Activated naive CD4-positive, alpha-beta T cell treated with anti-CD3 and anti-CD28 coated beads, Interleukin-2, amount 50 U/mL, for 24 hours (primary cell): ENCODE measurements around the gene RNF208.

Experiments
- H3K27ac Mint-ChIP-seq: one replicate; pipeline ENCODE4 v1.8.0; 2021; ENCODE audit warnings: mild to moderate bottlenecking, mixed read lengths
- H3K27me3 Mint-ChIP-seq: one replicate; pipeline ENCODE4 v1.8.0; 2021; ENCODE audit warnings: mixed read lengths
- H3K36me3 Mint-ChIP-seq: one replicate; pipeline ENCODE4 v1.8.0; 2021; ENCODE audit warnings: mixed read lengths
- H3K4me1 Mint-ChIP-seq: one replicate; pipeline ENCODE4 v1.8.0; 2021; ENCODE audit warnings: mixed read lengths
- H3K4me3 Mint-ChIP-seq: one replicate; pipeline ENCODE4 v1.8.0; 2021; ENCODE audit warnings: mild to moderate bottlenecking, mixed read lengths
- H3K9me3 Mint-ChIP-seq: one replicate; pipeline ENCODE4 v1.8.0; 2021; ENCODE audit warnings: mixed read lengths

RNF208 gene

DNA sequence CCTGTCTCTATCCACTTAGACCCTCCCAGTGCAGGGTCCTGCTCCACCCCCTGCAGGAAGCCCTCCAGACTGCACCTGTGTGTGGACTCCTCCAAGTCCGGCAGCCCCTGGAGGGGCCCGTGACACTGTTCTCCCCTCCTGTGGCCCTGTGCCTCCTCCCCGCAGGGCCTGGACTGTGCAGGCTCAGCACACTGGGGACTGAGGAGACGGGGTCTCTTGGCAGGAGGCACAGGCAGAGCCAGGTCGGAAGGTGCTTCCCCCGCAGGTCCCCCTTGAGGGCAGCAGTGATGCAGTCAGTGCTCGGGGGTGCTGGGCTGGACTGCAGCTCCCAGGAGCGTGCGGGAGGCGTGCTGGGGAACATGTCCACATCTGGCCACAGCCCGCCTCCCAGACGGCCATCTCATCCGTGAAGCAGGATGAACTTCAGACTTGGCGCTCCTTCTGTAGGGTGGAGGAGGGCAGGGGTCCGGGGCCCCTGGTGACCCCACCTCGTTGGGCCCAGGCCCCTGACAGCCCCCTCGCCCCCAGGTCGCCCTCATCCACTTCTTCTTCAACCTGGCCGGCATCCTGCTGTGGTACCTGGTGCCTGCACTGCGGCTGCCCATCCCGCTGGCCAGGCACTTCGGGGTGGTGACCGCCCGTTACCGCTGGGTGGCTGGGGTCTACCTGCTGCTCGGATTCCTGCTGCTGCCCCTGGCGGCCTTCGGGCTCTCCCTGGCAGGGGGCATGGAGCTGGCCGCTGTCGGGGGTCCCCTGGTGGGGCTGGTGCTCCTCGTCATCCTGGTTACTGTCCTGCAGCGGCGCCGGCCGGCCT lies 13.6 kb upstream of the RNF208 start:
- Mint-ChIP-seq H3K27me3 (no peaks in the 10 kb centered on the region), H3K9me3 (no peaks in the 10 kb centered on the region), H3K4me3 (no peak overlapping the region), H3K27ac (no peak overlapping the region), H3K36me3 (no peaks in the 10 kb centered on the region), H3K4me1 (peaks cover 9% of the 10 kb centered on the region)

GRCh38 chr9:137234758-137235423 lies 12.9 kb upstream of the RNF208 start:
- Mint-ChIP-seq H3K36me3 (no peaks in the 10 kb centered on the region), H3K27me3 (no peaks in the 10 kb centered on the region), H3K9me3 (no peaks in the 10 kb centered on the region), H3K4me3 (no peak overlapping the region), H3K4me1 (peaks cover 9% of the 10 kb centered on the region), H3K27ac (no peak overlapping the region)

DNA sequence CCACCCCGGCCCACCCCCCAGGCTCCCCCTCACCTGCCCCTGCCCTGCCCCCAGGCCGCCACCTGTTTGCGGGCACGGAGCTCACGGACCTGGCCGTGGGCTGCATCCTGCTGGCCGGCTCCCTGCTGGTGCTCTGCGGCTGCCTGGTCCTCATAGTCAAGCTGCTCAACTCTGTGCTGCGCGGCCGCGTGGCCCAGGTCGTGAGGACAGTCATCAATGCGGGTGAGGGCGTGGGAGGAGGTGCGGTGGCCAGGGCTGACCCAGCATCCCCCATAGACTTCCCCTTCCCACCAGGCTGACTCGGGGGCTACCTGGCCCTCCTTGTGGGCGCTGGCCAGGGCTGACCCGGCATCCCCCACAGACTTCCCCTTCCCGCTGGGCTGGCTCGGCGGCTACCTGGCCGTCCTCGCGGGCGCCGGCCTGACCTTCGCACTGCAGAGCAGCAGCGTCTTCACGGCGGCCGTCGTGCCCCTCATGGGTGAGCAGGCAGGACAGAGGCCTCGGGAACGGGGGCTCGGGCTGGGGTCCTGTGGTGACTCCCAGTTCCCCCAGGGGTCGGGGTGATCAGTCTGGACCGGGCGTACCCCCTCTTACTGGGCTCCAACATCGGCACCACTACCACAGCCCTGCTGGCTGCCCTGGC lies 12.1 kb upstream of the RNF208 start:
- Mint-ChIP-seq H3K27me3 (no peaks in the 10 kb centered on the region), H3K4me1 (peaks cover 8% of the 10 kb centered on the region), H3K4me3 (no peak overlapping the region), H3K36me3 (no peaks in the 10 kb centered on the region), H3K9me3 (no peaks in the 10 kb centered on the region), H3K27ac (no peak overlapping the region)

GRCh38 chr9:137233143-137233980 lies 11.3 kb upstream of the RNF208 start:
- no peaks in the 10 kb centered on the region for H3K36me3 Mint-ChIP-seq
- no peaks in the 10 kb centered on the region for H3K27me3 Mint-ChIP-seq
- no peak overlapping the region for H3K27ac Mint-ChIP-seq
- H3K4me1 Mint-ChIP-seq: peaks cover 3% of the 10 kb centered on the region
- no peaks in the 10 kb centered on the region for H3K9me3 Mint-ChIP-seq
- H3K4me3 Mint-ChIP-seq: no peak overlapping the region

GRCh38 chr9:137232510-137232909 lies 10.5 kb upstream of the RNF208 start:
- Mint-ChIP-seq H3K9me3 (no peaks in the 10 kb centered on the region), H3K4me3 (no peak overlapping the region), H3K4me1 (peaks cover 7% of the 10 kb centered on the region), H3K27ac (no peak overlapping the region), H3K36me3 (no peaks in the 10 kb centered on the region), H3K27me3 (peaks cover 2% of the 10 kb centered on the region)

- Mint-ChIP-seq H3K36me3 (no peaks in the 10 kb centered on the region), H3K4me3 (no peak overlapping the region), H3K27me3 (peaks cover 2% of the 10 kb centered on the region), H3K4me1 (peaks cover 4% of the 10 kb centered on the region), H3K27ac (no peak overlapping the region), H3K9me3 (no peaks in the 10 kb centered on the region)
These were observed 10.1 kb upstream of the RNF208 start for GRCh38 chr9:137232101-137232500.

- Mint-ChIP-seq H3K4me3 (no peak overlapping the region), H3K27me3 (peaks cover 2% of the 10 kb centered on the region), H3K4me1 (peaks cover 4% of the 10 kb centered on the region), H3K36me3 (no peaks in the 10 kb centered on the region), H3K9me3 (no peaks in the 10 kb centered on the region), H3K27ac (no peak overlapping the region)
These were observed 9.5 kb upstream of the RNF208 start for GRCh38 chr9:137231372-137232039.

DNA sequence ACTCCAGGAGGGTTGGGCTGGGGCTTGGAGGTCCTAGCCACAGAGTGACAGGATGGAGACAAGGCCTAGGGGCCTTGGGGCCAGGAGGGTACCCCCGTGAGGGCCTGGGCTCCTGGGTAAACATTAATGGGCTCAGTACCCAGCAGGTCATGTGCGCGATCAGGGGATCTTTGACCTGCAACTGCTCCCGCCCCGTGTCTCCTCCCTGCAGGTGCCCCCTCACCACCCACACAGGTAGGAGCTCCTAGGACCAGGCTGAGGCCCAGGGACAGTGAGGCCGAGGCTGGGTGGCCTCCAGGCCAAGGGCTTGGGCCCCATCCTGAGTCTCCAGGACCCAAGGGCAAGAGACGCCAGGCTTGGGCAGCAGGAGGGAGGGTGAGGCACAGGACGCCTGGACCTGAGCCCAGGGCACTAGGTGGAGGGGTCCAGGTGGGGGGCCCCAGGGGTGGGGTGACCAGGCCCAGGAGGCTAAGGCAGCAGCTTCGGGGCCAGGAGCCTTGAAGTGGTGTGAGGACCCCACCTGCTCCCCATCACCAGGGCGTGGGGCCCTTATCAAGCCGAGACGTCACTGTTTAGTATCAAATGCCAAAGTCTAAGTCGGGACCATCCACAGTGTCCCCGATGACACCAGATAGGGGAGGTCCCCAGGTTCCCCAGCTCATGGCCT lies 8.8 kb upstream of the RNF208 start, which contains the start of gene SLC34A3:
Gene SLC34A3 (plus strand): TSS at position 197 of the 667 bp plus-strand sequence. CDS start 802 bp downstream, outside the sequence.
- Mint-ChIP-seq H3K27ac (no peak within 1 kb of the TSS), H3K4me3 (no peak within 1 kb of the TSS), H3K9me3 (no peaks in the 10 kb centered on the region), H3K36me3 (no peaks in the 10 kb centered on the region), H3K4me1 (peaks cover 4% of the 10 kb centered on the region), H3K27me3 (peaks cover 2% of the 10 kb centered on the region)

DNA sequence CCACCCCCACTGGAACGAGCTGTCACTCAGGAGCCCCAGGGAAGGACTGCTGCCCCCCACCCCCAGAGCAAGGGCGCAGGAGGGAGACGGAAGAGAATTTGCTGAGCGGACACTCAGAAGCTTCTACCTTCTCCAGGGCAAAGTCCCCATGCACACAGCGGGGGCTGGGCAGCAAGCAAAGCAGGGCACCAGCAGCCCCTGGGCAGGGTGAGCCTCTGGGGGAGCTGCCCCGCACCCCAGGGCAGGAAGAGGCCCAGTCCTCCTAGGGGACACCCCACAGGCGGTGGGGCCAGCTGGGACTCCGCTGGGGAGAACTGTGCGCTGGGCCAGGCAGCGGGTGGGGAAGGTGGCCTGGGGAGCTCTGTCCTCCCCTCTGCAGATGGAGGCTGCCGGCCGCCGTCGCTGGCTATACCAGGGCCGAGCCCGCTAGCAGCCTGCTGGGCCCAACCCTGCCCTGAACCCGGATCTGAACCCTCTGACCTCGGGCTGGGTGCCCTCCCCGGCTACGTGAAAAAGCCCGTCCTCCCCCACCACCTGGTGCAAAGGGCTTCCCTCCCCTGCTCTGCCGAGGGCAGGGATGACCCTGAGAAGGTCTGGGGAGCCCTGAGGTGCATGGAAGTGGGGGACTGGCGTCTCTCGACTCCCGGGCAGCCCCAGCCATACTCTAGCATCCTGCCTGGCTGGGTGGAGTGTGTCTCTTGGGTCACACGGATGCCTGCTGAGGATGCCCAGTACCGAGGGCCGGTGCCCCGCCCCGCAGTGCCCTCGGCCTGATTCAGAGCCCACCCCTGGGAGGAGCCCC lies 8.1 kb upstream of the RNF208 start:
- Mint-ChIP-seq H3K9me3 (no peaks in the 10 kb centered on the region), H3K4me1 (peaks cover 4% of the 10 kb centered on the region), H3K36me3 (no peaks in the 10 kb centered on the region), H3K27ac (no peak overlapping the region), H3K27me3 (peaks cover 2% of the 10 kb centered on the region), H3K4me3 (no peak overlapping the region)

- Mint-ChIP-seq H3K4me3 (no peak overlapping the region), H3K27ac (no peak overlapping the region)
These were observed 7.2 kb upstream of the RNF208 start for GRCh38 chr9:137228968-137229896.

GRCh38 chr9:137228506-137228967 lies 6.5 kb upstream of the RNF208 start:
- Mint-ChIP-seq H3K27me3 (peaks cover 2% of the 10 kb centered on the region), H3K9me3 (no peaks in the 10 kb centered on the region), H3K4me3 (no peak overlapping the region), H3K4me1 (peaks cover 4% of the 10 kb centered on the region), H3K36me3 (no peaks in the 10 kb centered on the region), H3K27ac (no peak overlapping the region)

More at GRCh38 chr9:137228968-137229896, 7.2 kb upstream of the RNF208 start:
- peaks cover 4% of the 10 kb centered on the region for H3K4me1 Mint-ChIP-seq
- no peaks in the 10 kb centered on the region for H3K9me3 Mint-ChIP-seq
- peaks cover 2% of the 10 kb centered on the region for H3K27me3 Mint-ChIP-seq
- H3K36me3 Mint-ChIP-seq: no peaks in the 10 kb centered on the region

DNA sequence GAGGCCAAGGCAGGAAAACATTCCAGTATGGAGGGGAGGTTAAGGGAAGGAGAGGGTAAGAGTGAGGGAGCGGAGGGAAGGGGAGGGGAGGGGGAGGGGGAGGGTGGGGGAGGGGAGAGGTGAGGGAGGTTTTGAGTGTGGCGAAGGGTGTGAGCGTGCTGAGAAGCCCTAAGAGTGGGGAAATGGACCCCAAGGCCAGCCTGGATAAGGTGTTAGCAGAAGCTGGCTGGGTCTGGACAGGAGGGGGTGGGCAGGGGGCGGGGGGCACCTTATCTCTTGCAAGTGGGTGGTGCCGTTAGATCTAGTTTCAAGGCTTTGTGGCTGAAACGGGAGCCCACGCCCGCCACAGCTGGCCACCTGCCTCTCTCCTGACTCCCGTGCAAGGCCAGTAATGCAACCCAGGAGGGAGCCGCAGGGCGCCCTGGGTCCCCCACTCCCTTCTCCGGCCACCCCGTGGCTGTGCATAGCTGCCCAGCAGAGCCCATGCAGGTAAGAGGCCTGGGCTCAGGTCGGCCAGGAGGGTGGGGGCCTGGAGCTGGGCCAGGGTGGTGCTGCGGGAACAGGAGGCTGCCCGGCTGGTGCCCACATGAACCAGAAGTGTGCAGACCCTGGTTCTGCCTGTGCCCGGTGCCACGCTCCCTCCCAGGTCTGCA lies 5.9 kb upstream of the RNF208 start:
- no peaks in the 10 kb centered on the region for H3K36me3 Mint-ChIP-seq
- peaks cover 6% of the 10 kb centered on the region for H3K4me1 Mint-ChIP-seq
- H3K27me3 Mint-ChIP-seq: peaks cover 2% of the 10 kb centered on the region
- H3K27ac Mint-ChIP-seq: peak overlapping the region; percentile 70
- no peak overlapping the region for H3K4me3 Mint-ChIP-seq
- no peaks in the 10 kb centered on the region for H3K9me3 Mint-ChIP-seq
